Muscle layer of colon (tissue), 2 donors: ENCODE data around the gene WNT7B.

Source experiments
- H3K27ac ChIP-seq: one replicate; pipeline ENCODE4 v1.7.0; 2013; ENCODE audit warnings: low read depth, mild to moderate bottlenecking, low read length, moderate library complexity
- H3K27me3 ChIP-seq, 2 donors: one replicate each; pipeline ENCODE4 v1.7.0; 2013; ENCODE audit warnings: low read length in 2 of 2, mild to moderate bottlenecking in 2 of 2; ENCODE audit not compliant: insufficient read depth in 2 of 2, control insufficient read depth in 1 of 2
- H3K36me3 ChIP-seq: one replicate; pipeline ENCODE4 v1.7.0; 2013; ENCODE audit warnings: mild to moderate bottlenecking, low read length; ENCODE audit not compliant: insufficient read depth
- H3K4me1 ChIP-seq: one replicate; pipeline ENCODE4 v1.7.0; 2013; ENCODE audit warnings: mild to moderate bottlenecking, low read length; ENCODE audit not compliant: insufficient read depth
- H3K4me3 ChIP-seq, 2 donors: one replicate each; pipeline ENCODE4 v1.7.0; 2013; ENCODE audit warnings: low read length in 2 of 2, low read depth in 1 of 2, mild to moderate bottlenecking in 1 of 2, moderate library complexity in 1 of 2
- H3K9ac ChIP-seq: one replicate; pipeline ENCODE4 v1.7.0; 2013; ENCODE audit warnings: low read length
- H3K9me3 ChIP-seq: one replicate; pipeline ENCODE4 v1.7.0; 2013; ENCODE audit warnings: mild to moderate bottlenecking, low read length
- donor health status: abdominal sarcoma.
- donor health status: Adenocarcinoma of cecum.

The WNT7B gene

DNA sequence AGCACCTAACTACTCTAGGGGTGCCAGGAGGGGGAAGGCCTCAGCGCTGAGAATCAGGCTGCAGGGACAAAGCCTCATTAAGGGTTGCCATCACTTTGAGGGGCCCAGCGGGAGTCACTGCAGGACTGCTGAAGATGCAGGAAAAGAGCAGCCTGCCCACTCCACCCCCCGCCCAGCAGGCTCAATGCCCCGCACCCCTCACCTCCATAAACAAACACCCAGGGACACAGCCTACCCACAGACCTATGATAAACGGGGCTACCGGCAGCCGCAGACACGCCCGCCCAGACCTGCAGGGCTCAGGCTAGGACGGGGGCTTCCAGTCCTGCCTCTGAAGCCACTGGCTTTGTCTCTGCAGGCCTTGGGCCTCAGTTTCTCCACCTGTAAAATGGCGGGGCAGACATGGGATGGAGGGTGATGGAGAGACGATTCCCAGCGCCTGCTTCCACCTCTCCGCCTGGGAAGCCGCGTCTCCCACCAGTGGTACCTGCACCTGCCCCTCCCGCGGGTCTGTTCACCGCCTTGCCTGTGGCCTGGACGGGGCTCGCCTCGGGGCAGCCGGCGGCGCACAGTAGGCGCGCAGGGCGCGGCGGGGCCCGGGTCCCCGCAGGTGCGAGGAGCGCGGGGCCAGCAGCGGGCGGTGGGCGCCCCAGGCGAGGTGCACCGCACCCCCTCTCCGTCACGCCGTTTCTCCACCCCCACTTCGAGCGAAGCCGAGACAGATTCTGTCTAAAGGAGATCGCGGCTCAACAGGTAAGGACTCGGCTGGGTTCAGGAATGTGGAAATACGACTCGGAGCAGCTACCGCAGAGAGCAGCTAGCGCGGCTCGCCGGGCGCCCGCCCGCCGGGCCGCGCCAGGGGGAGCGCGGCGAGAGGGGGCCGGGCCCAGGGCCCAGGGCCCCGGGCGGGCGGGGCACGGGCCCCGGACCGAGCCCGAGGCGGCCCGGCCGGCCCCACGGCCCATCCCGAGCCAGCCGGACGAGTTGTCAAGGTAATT is 1.5 kb downstream of the WNT7B start:
- Histone ChIP-seq H3K36me3 (no peaks in the 10 kb centered on the region), H3K4me1 (peaks cover 7% of the 10 kb centered on the region), H3K9ac (no peak overlapping the region), H3K4me3 (no peak overlapping the region), H3K9me3 (no peaks in the 10 kb centered on the region), H3K27me3 (peaks cover 42 to 76% of the 10 kb centered on the region in 2 donors), H3K27ac (no peak overlapping the region)

DNA sequence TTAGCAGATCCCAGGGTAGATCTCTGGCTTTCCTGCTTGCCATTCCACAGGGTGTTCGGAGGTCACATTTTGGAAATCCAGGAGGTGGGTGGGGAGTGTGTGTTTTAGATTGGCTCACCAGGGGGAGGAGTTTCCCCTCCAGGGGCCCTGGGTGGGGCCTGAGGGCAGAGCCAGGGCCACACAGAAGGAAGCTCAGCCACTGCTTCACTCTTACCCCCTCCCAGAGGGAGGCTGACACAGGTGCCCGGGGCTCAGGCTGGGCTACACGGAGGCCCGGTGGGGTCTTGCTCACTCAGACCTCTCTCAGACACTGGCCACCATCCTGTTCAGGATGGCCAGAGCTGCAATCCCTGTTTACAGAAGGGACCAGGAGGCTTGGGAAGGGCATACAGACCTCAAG is 2.5 kb downstream of the WNT7B start:
- Histone ChIP-seq H3K9me3 (no peaks in the 10 kb centered on the region), H3K27ac (no peak overlapping the region), H3K4me3 (no peak overlapping the region), H3K36me3 (no peaks in the 10 kb centered on the region), H3K4me1 (peaks cover 7% of the 10 kb centered on the region), H3K27me3 (peaks cover 48 to 80% of the 10 kb centered on the region in 2 donors), H3K9ac (no peak overlapping the region)

DNA sequence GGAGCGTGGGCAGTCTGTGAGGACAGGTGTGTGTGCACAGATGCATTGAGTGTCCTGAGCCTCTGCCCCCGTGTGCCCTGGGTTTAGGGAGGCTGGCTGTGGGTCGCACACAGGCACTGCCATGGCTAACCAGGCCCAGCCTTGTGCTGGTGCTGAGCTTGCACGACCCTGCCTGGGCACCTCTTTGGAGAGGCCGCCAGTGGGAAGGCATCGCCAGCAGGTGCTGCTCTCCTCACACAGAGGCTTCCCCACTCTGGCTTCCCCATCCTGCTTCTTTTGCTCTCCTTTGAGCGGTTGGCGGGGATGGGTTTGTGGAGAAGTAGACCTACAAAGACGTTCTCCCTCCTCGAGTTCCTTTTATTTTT is 4.1 kb downstream of the WNT7B start:
- Histone ChIP-seq H3K9ac (no peak overlapping the region), H3K27ac (no peak overlapping the region), H3K36me3 (no peaks in the 10 kb centered on the region), H3K27me3 (peaks cover 42 to 81% of the 10 kb centered on the region in 2 donors), H3K4me1 (peaks cover under 1% of the 10 kb centered on the region), H3K9me3 (no peaks in the 10 kb centered on the region), H3K4me3 (no peak overlapping the region)

DNA sequence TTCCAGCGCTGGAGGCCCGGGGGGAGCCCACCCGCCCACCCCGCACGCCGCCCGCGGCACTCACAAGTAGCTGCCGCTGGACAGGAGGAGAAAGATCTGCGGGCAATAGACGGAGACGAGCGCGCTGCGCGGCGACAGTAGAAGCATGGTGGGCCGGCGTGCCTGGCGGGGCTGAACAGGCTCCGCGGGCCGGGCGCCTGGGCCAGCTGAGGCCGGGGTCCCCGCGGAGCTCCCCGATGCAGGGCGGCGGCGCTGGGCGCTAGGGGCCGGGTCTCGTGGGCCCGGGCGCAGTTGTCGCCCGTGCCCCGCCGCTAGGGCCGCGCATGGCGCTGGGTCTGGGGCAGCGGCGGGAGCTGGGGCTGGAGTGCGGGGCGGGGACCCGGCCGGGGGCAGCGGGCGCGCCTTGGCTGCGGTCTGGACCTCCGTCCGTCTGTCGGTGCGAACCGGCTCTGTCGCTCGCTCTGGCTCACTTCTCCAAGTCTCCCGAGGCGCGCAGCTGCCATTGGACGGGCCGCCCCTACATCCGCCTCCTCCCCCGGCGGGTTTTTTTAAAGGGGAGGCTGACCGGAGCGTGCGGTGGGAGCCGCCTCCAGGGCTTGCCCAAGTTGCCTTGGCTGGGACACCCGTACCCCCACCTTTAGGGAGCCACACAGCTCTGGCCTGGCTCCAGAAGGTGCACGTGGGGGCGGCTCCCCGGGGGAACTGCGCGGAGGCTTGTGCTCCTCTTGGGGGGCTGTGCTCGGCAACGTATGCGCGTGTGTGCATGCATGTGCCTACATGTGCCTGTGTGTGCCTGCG is 4.7 kb downstream of the WNT7B start:
- Histone ChIP-seq H3K4me3 (no peak overlapping the region), H3K9ac (no peak overlapping the region), H3K4me1 (no peaks in the 10 kb centered on the region), H3K27ac (no peak overlapping the region), H3K36me3 (no peaks in the 10 kb centered on the region), H3K27me3 (peaks cover 37 to 81% of the 10 kb centered on the region in 2 donors), H3K9me3 (no peaks in the 10 kb centered on the region)

DNA sequence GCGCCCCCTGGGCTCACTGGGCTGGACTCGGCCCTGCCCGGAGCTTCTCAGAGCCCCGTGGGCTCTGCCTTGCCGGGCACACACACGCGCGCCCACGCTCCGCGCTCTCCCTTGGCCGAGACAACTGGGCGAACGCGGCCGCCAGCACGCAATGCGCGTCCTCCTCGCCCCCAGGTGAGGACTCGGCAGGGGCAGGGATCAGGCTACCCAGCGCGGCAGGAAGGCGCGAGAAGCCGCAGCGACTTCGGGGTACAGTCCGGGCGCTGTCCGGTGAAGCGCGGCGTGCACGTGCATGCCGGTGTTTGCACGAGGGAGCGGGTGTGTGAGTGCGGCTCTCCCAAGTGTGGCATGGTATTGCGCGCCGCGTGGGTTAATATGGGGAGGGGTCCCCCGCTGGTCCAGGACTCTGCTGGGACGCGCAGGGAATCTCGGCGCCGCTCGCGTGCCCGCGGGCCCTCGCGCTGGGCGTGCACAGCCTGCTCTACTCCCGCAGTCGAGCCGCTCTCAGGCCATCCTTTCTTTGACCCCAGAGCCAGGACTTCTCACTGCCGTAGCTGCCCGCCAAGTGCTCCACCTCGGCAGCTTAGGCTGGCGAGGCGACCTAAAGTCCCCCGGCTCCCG is 5.4 kb downstream of the WNT7B start:
- no peak overlapping the region for H3K27ac ChIP-seq
- no peak overlapping the region for H3K4me3 ChIP-seq
- peaks cover 37 to 83% of the 10 kb centered on the region in 2 donors for H3K27me3 ChIP-seq
- no peaks in the 10 kb centered on the region for H3K4me1 ChIP-seq
- H3K36me3 ChIP-seq: no peaks in the 10 kb centered on the region
- no peaks in the 10 kb centered on the region for H3K9me3 ChIP-seq
- no peak overlapping the region for H3K9ac ChIP-seq

DNA sequence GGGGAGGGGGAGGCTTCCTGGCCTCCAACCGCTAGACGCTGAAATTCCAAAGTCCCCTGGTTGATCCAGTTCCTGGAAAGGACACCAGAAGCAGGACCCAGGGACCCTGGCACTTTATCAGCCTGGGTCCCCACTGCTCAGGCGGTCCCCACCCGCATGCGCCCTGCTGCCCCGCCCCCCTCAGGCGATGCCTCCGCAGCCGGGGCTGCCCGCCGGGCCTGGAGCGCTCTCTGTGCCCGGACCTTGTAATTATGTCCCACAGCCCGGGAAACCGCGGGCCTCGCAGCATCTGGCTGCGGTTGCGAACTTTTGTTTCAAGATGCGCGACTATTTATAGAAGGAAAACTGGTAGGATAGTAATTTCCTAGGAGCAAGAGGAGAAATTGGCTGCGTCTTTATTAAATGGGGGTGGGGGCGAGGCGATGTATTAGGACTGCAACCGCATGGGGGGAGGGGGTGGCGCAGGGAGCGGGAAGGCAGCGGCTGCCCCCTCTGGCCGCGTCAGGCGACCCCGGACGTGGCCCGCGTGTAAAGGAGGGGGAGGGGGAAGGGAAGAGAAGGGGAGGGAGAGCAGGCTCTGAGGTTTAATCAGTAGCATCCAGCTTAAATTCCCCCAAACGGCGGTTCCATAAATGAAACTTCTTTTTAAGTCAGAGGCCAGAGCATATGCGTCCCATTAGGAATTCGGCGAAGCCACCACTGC is 6.1 kb downstream of the WNT7B start:
- Histone ChIP-seq H3K4me3 (no peak overlapping the region), H3K4me1 (no peaks in the 10 kb centered on the region), H3K27ac (no peak overlapping the region), H3K36me3 (no peaks in the 10 kb centered on the region), H3K9ac (no peak overlapping the region), H3K9me3 (no peaks in the 10 kb centered on the region), H3K27me3 (peaks cover 37 to 85% of the 10 kb centered on the region in 2 donors)

DNA sequence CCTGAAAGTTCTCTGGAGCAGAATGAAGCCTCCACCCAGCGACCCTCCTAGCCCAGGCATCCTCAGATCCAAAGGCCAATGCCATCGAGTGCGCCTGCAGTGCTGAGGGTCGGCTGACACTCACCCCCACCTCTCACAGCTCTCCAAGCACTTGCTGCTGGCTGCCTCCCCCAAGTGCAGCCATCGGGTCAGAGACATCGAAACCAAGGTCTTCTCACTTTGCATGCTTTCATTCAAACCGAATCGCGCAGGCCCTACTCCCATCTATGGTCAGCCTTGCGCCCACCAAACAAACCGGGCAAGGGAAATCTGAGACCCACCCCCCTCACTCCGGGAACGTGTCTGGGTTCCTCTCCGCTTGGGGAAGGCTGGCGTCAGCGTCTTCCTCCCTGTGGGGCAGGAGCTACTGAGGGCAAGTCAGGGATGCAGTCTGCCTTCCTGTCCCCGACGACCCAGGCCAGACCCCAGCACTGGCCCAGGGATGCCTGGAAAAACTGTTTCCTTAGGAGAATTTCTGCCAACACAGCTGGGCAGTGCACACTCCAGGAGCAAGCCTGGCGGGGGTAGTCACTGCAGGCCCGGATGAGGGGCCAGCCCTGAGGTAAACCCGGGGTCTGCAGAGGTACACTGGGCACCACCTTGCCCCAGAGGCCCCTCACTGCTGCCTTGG is 7.0 kb downstream of the WNT7B start:
- Histone ChIP-seq H3K36me3 (no peaks in the 10 kb centered on the region), H3K27ac (no peak overlapping the region), H3K9me3 (no peaks in the 10 kb centered on the region), H3K9ac (no peak overlapping the region), H3K27me3 (peaks cover 29 to 87% of the 10 kb centered on the region in 2 donors), H3K4me1 (no peaks in the 10 kb centered on the region), H3K4me3 (no peak overlapping the region)

DNA sequence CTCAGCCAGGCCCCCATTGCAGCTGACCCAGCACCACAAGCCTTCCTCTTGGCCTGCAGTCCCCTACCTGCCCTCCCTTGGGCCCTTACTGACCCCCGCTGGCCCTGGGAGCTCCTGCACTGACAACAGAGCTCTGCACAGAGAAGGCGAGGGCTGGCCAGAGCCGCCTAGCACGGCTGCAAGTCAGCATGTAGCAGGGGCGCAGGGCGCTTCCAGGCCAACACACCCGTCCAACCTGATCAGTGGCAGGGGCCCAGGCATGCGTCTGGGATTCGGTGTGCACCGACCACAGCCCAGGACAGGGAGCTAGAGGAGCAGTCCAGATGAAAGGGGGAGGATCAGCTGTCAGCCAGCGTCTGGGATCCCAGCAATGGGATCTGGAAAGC is 7.6 kb downstream of the WNT7B start:
- H3K27me3 ChIP-seq: peaks cover 24 to 82% of the 10 kb centered on the region in 2 donors
- no peak overlapping the region for H3K4me3 ChIP-seq
- H3K27ac ChIP-seq: no peak overlapping the region
- no peaks in the 10 kb centered on the region for H3K4me1 ChIP-seq
- H3K9me3 ChIP-seq: no peaks in the 10 kb centered on the region
- no peak overlapping the region for H3K9ac ChIP-seq
- H3K36me3 ChIP-seq: no peaks in the 10 kb centered on the region

DNA sequence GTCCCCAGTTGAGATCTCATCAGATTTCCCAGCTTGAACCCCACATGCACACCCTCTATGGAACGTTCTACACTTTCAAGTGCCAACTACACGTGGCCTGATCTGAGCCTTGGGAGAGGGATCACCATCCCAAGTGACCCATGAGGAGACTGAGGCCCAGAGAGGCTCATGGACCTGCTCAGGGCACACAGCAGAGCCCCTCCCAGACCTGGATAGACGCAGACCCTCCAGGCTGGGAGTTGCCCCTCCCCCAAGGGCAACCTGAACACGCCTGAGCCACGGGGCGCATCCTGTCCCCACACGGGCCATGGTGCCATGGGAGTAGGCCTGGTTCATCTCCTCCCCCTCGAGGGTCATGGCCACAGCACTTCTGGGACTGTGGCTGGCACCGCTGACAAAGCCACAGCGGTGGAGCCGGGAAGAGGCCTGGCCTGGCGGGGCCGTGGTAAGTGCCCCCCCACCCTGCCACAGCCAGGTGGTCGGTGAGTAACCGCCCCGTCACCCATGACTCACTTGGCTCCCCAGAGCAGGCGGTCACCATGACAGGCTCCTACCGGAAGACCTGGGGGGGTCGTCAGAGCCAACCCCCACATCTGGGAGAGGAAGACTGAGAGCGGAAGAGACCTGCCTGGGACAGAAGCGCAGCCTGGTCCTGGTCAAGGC is 8.1 kb downstream of the WNT7B start:
- no peak overlapping the region for H3K4me3 ChIP-seq
- H3K9me3 ChIP-seq: no peaks in the 10 kb centered on the region
- peaks cover 18 to 77% of the 10 kb centered on the region in 2 donors for H3K27me3 ChIP-seq
- H3K27ac ChIP-seq: no peak overlapping the region
- no peaks in the 10 kb centered on the region for H3K36me3 ChIP-seq
- no peak overlapping the region for H3K9ac ChIP-seq
- no peaks in the 10 kb centered on the region for H3K4me1 ChIP-seq

DNA sequence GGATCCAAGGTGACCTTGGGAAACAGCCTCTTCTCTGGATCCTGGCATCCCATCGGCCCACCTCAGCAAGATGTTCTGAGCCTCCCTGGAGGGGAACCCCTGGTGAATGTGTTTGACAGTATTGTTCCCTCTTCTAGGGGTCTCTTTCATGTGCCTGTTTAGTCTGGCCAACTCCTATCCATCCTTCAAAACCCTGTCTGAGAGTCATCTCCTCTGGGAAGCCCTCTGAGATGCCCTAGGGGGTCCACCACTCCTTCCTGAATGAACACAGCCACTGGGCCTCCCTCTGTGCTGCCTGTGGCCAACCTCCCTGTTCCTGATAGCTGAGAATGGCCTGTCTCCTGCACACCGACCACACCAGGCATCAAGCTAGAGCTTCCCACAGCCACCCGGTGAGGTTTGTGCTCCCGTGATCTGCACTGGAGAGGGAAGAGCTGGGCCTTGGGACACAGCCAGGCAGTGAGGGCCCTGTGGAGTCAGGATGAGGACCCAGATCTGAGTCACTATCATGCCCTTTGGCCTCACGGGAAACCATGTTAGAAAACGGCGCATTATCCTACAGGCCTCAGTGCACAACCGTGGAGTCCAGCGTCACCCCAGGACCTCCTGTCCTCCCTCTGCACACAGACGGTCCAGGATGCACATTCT is 8.8 kb downstream of the WNT7B start:
- no peak overlapping the region for H3K9ac ChIP-seq
- no peaks in the 10 kb centered on the region for H3K36me3 ChIP-seq
- peaks cover 17 to 70% of the 10 kb centered on the region in 2 donors for H3K27me3 ChIP-seq
- no peaks in the 10 kb centered on the region for H3K9me3 ChIP-seq
- H3K4me3 ChIP-seq: no peak overlapping the region
- no peaks in the 10 kb centered on the region for H3K4me1 ChIP-seq
- no peak overlapping the region for H3K27ac ChIP-seq
